Lung (tissue), 12 donors: ENCODE measurements around the gene ERFE. TPM values are rescaled to one million over a fixed set of nuclear protein-coding genes. Genes with fewer than 3 reads are reported as not detected.

Source experiments
- ATAC-seq: fragments of 200-7000 bp; cut with Tn5 transposase; one replicate; pipeline ENCODE4 v1.9.1; 2020; ENCODE audit warnings: moderate number of reproducible peaks; ENCODE audit not compliant: insufficient read depth, low FRiP score
- DNase-seq, 3 donors: peaks; one replicate each; pipeline ENCODE4 v3.0.0-alpha.2; 2013 to 2017
- H3K27ac ChIP-seq, 2 donors: one replicate each; pipeline ENCODE4 v1.5.1; 2013; ENCODE audit warnings: mild to moderate bottlenecking in 2 of 2, moderate library complexity in 2 of 2, control low read depth in 1 of 2, inconsistent platforms in 1 of 2, low read depth in 1 of 2, low read length in 1 of 2
- H3K27me3 ChIP-seq, 3 donors: one replicate each; pipeline ENCODE4 v1.5.1; 2013; ENCODE audit warnings: low read length in 2 of 3; ENCODE audit not compliant: control insufficient read depth in 3 of 3, insufficient read depth in 3 of 3
- H3K36me3 ChIP-seq, 4 donors: one replicate each; pipeline ENCODE4 v1.5.1; 2013; ENCODE audit warnings: low read length in 4 of 4, mild to moderate bottlenecking in 1 of 4, moderate library complexity in 1 of 4; ENCODE audit not compliant: control insufficient read depth in 4 of 4, insufficient read depth in 4 of 4
- H3K4me1 ChIP-seq, 5 donors: one replicate each; pipeline ENCODE4 v1.5.1; 2013; ENCODE audit warnings: low read length in 5 of 5, mild to moderate bottlenecking in 2 of 5, moderate library complexity in 1 of 5; ENCODE audit not compliant: control insufficient read depth in 5 of 5, insufficient read depth in 5 of 5
- H3K4me3 ChIP-seq: one replicate; pipeline ENCODE4 v1.5.1; 2013; ENCODE audit warnings: mild to moderate bottlenecking, control low read depth, moderate library complexity
- H3K9ac ChIP-seq, 2 donors: one replicate each; pipeline ENCODE4 v1.5.1; 2013; ENCODE audit warnings: low read length in 2 of 2, control low read depth in 1 of 2; ENCODE audit not compliant: insufficient read depth in 1 of 2
- H3K9me3 ChIP-seq, 4 donors: one replicate each; pipeline ENCODE4 v1.5.1; 2013; ENCODE audit warnings: low read length in 3 of 4, mild to moderate bottlenecking in 1 of 4, moderate library complexity in 1 of 4; ENCODE audit not compliant: control insufficient read depth in 4 of 4, insufficient read depth in 3 of 4
- CTCF ChIP-seq: IDR thresholded peaks from 2 replicates; pipeline ENCODE4 v1.5.1; 2012; ENCODE audit warnings: mild to moderate bottlenecking; ENCODE audit errors: control extremely low read depth, extremely low read depth
- WGBS, 2 donors: extraction: QIAGEN DNeasy Blood & Tissue Kit; methylation state at CpG; one replicate each; pipeline ENCODE4 v1.1.7; 2013; 5-methylcytosine and 5-hydroxymethylcytosine counted together
- polyA plus RNA-seq, 2 donors: library from polyadenylated mRNA; stranded (reverse); fragments of 200-250 nt; gene quantifications; one replicate each; pipeline ENCODE4 v1.2.1, GENCODE V29; 2013
- total RNA-seq, 2 donors: library from RNA; depleted of rRNA in 1 of 2; stranded (reverse); fragments of >200 nt in 1 of 2; gene quantifications; one replicate each; pipeline ENCODE4 v1.2.1, GENCODE V29; 2014 to 2021
- donor health status: control.
- donor health status: control.
- donor health status: Bipolar disorder and iron deficiency.
- donor health status: healthy.
- donor health status: DM: yes; HTN: yes; CAD: no.

Gene ERFE
- total and polyA plus RNA-seq, 4 donors, result 0.52 to 0.54 (median 0.54) TPM; not detected in 1

GRCh38 chr2:238121511-238122286 lies 37.1 kb upstream of the ERFE start:
- H3K27me3 ChIP-seq, result peaks cover 0 to 5% (median 0%) of the 10 kb centered on the region in 3 donors
- H3K36me3 ChIP-seq, result no peaks in the 10 kb centered on the region
- TF ChIP-seq CTCF, result no peak
- peaks cover 0 to 3% (median 0%) of the 10 kb centered on the region in 4 donors for H3K9me3 ChIP-seq
- H3K27ac ChIP-seq, result no peak overlapping the region
- 93% methylated on average over 27 of the region's 27 CpGs for WGBS, 2 donors
- H3K4me3 ChIP-seq, result no peak overlapping the region
- no peak for DNase-seq
- no peak overlapping the region for H3K9ac ChIP-seq
- no peak for ATAC-seq
- H3K4me1 ChIP-seq, result peaks cover 0 to 4% (median under 1%) of the 10 kb centered on the region in 5 donors

GRCh38 chr2:238122287-238123217 lies 36.2 kb upstream of the ERFE start:
- DNase-seq (no peak), ATAC-seq (no peak)
- Histone ChIP-seq H3K4me3 (no peak overlapping the region), H3K36me3 (no peaks in the 10 kb centered on the region), H3K9ac (no peak overlapping the region), H3K9me3 (peaks cover 0 to 3% (median 0%) of the 10 kb centered on the region in 4 donors), H3K4me1 (peaks cover 0 to 10% (median 4%) of the 10 kb centered on the region in 5 donors), H3K27ac (no peak overlapping the region), H3K27me3 (peaks cover 0 to 5% (median 0%) of the 10 kb centered on the region in 3 donors)
- WGBS, 2 donors, result 82 to 87% methylated on average over 29 of the region's 29 CpGs
- TF ChIP-seq CTCF, result no peak

DNA sequence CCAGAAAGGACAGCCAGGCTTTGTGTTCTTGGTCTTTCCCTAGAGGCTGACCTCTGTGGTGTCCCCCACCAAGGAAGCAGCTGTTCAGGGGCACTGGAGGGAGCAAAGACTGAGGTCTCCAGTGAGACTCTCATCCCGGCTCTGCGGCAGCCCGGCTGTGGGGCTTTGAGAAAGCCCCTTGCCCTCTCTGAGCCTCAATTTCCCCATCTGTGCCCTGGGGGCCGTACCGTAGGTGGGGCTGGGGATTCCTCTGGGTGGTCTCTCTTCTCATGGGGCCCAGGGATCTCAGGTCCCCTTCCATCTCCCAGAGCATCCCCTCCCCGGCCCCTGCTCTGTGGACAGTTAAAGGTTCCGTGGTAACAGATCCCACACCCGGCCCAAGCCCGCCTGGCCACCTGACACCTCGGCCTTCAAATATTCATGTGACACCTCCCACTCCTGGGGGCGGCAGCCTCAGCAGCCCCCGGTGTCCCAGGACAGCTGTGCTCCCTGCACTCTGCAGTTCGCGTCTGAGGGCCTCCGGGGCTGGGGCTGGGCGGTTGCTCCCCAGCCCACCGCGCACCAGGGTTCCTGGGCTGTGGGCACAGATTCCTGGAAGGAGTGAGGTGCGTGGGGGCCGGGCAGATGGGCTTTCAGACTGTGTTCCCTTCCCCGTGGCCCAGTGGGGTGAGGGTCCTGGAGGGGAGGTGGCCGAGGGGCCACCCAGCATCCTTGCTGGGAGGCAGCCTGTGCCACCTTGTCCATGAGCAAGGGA lies 35.4 kb upstream of the ERFE start:
- Histone ChIP-seq H3K27ac (no peak overlapping the region), H3K27me3 (peaks cover 0 to 5% (median 0%) of the 10 kb centered on the region in 3 donors), H3K4me3 (no peak overlapping the region), H3K4me1 (peaks cover 0 to 18% (median 4%) of the 10 kb centered on the region in 5 donors), H3K9me3 (peaks cover 0 to 3% (median 0%) of the 10 kb centered on the region in 4 donors), H3K9ac (no peak overlapping the region), H3K36me3 (no peaks in the 10 kb centered on the region)
- ATAC-seq (no peak), DNase-seq (no peak)
- 78 to 87% methylated on average over 22 of the region's 22 CpGs for WGBS, 2 donors
- TF ChIP-seq CTCF, result no peak
